ENCODE measurements around the gene INSIG2. TPM values are rescaled to one million over a fixed set of nuclear protein-coding genes. Genes with fewer than 3 reads are reported as not detected.

The INSIG2 gene
- polyA plus RNA-seq, 1 donor (not counting 4 experiments of a cell fraction or from before 2014, with no cell fraction given) = 28.6 TPM

GRCh38 chr2:118130385-118130784, 42.1 kb downstream of the INSIG2 start:
- no peak for FAIRE-seq

GRCh38 chr2:118131771-118132170, 43.5 kb downstream of the INSIG2 start:
- FAIRE-seq (no peak), DNase-seq (ENCODE audit: low read depth, low spot score) (no peak)
- no peaks in the 10 kb centered on the region for H3K36me3 ChIP-seq (ENCODE audit: control insufficient read depth in 2 of 2, extremely low read depth in 1 of 2, insufficient read depth in 2 of 2, low read length in 2 of 2)
- no peaks in the 10 kb centered on the region for H3K27me3 ChIP-seq (ENCODE audit: control insufficient read depth, extremely low read depth, insufficient read depth, low read length)
- no peak overlapping the region for H3K27ac ChIP-seq (ENCODE audit: control insufficient read depth, insufficient read depth, low read length)
- H3K4me1 ChIP-seq (ENCODE audit: control insufficient read depth, extremely low read depth, insufficient read depth, low read length) = no peaks in the 10 kb centered on the region
- no peak overlapping the region for H2AFZ ChIP-seq (ENCODE audit: control insufficient read depth, low read length)
- dilution Hi-C loops (cut with MboI; ENCODE audit: extremely low pct_ligation_motif_present, low sequenced_read_pairs) = no loop called here
- TF ChIP-seq EZH2 (IDR thresholded peaks at IDR 0.05; ENCODE audit: low read length) = no peak
- TF ChIP-seq CTCF (optimal IDR thresholded peaks at IDR 0.05 in 1 of 3, IDR thresholded peaks at IDR 0.05 in 1 of 3, conservative IDR thresholded peaks at IDR 0.05 in 1 of 3; ENCODE audit: extremely low read depth in 1 of 3, insufficient read depth in 2 of 3, low read length in 3 of 3) = no peak
- H3K9me1 ChIP-seq (ENCODE audit: control insufficient read depth, extremely low read depth, insufficient read depth, low read length) = no peaks in the 10 kb centered on the region
- H3K4me3 ChIP-seq (ENCODE audit: control insufficient read depth in 2 of 3, extremely low read depth in 1 of 3, insufficient read depth in 2 of 3, low read depth in 1 of 3, low read length in 3 of 3) = no peak overlapping the region
- H3K79me2 ChIP-seq (ENCODE audit: control insufficient read depth, insufficient read depth, low read length) = no peaks in the 10 kb centered on the region
- H3K9ac ChIP-seq (ENCODE audit: control insufficient read depth, extremely low read depth, insufficient read depth, low read length) = no peak overlapping the region
- no peak overlapping the region for H3K4me2 ChIP-seq (ENCODE audit: control insufficient read depth, extremely low read depth, insufficient read depth, low read depth, low read length)
- H3K9me3 ChIP-seq (ENCODE audit: control insufficient read depth, low read depth, low read length) = no peaks in the 10 kb centered on the region
- H4K20me1 ChIP-seq (ENCODE audit: control insufficient read depth, extremely low read depth, insufficient read depth, low read length) = no peaks in the 10 kb centered on the region

More at GRCh38 chr2:118130385-118130784, 42.1 kb downstream of the INSIG2 start:
- Histone ChIP-seq H3K79me2 (ENCODE audit: control insufficient read depth, insufficient read depth, low read length) (no peaks in the 10 kb centered on the region), H3K4me1 (ENCODE audit: control insufficient read depth, extremely low read depth, insufficient read depth, low read length) (no peaks in the 10 kb centered on the region), H3K4me2 (ENCODE audit: control insufficient read depth, extremely low read depth, insufficient read depth, low read depth, low read length) (no peak overlapping the region), H3K9me3 (ENCODE audit: control insufficient read depth, low read depth, low read length) (no peaks in the 10 kb centered on the region), H3K9ac (ENCODE audit: control insufficient read depth, extremely low read depth, insufficient read depth, low read length) (no peak overlapping the region), H3K27me3 (ENCODE audit: control insufficient read depth, extremely low read depth, insufficient read depth, low read length) (no peaks in the 10 kb centered on the region), H3K27ac (ENCODE audit: control insufficient read depth, insufficient read depth, low read length) (no peak overlapping the region), H3K9me1 (ENCODE audit: control insufficient read depth, extremely low read depth, insufficient read depth, low read length) (no peaks in the 10 kb centered on the region), H3K36me3 (ENCODE audit: control insufficient read depth in 2 of 2, extremely low read depth in 1 of 2, insufficient read depth in 2 of 2, low read length in 2 of 2) (no peaks in the 10 kb centered on the region), H4K20me1 (ENCODE audit: control insufficient read depth, extremely low read depth, insufficient read depth, low read length) (no peaks in the 10 kb centered on the region), H2AFZ (ENCODE audit: control insufficient read depth, low read length) (no peak overlapping the region), H3K4me3 (ENCODE audit: control insufficient read depth in 2 of 3, extremely low read depth in 1 of 3, insufficient read depth in 2 of 3, low read depth in 1 of 3, low read length in 3 of 3) (no peak overlapping the region)
- TF ChIP-seq EZH2 (IDR thresholded peaks at IDR 0.05; ENCODE audit: low read length) (no peak), CTCF (optimal IDR thresholded peaks at IDR 0.05 in 1 of 3, IDR thresholded peaks at IDR 0.05 in 1 of 3, conservative IDR thresholded peaks at IDR 0.05 in 1 of 3; ENCODE audit: extremely low read depth in 1 of 3, insufficient read depth in 2 of 3, low read length in 3 of 3) (no peak)
- no peak for DNase-seq (ENCODE audit: low read depth, low spot score)
- dilution Hi-C loops (cut with MboI; ENCODE audit: extremely low pct_ligation_motif_present, low sequenced_read_pairs) = no loop called here
